RWPE1 (cell line): Measurements from ENCODE around the gene CRNKL1.
A peak's percentile ranks its signal among the peaks of the same experiment; 100 is the strongest.

Experiments
- CTCF ChIA-PET: fragments of 350-600 bp; sonication (Branson Sonifier 250); formaldehyde crosslinking; extraction: SDS; loops from one replicate; lab custom pipeline; 2021; lab: Yijun Ruan, JAX
- POLR2A ChIA-PET: fragments of 400-600 bp; formaldehyde crosslinking; extraction: SDS; loops from one replicate; lab custom pipeline; 2020; ENCODE audit warnings: antibody characterized with exemption; ENCODE audit not compliant: low non-redundant PET; lab: Yijun Ruan, JAX
- DNase-seq: peaks from one replicate; pipeline ENCODE4 v3.0.0; 2012; ENCODE audit warnings: low spot score
- H3K27ac ChIP-seq: fragments of 450-650 bp; 2 replicates; pipeline ENCODE4 v1.5.1; 2017
- TF ChIP-seq, protein P1 (sequence below): fragments of 450-650 bp; conservative IDR thresholded peaks from 2 replicates; pipeline ENCODE4 v1.5.1; 2017; ENCODE audit warnings: low read depth, mild to moderate bottlenecking

CRNKL1 gene

DNA sequence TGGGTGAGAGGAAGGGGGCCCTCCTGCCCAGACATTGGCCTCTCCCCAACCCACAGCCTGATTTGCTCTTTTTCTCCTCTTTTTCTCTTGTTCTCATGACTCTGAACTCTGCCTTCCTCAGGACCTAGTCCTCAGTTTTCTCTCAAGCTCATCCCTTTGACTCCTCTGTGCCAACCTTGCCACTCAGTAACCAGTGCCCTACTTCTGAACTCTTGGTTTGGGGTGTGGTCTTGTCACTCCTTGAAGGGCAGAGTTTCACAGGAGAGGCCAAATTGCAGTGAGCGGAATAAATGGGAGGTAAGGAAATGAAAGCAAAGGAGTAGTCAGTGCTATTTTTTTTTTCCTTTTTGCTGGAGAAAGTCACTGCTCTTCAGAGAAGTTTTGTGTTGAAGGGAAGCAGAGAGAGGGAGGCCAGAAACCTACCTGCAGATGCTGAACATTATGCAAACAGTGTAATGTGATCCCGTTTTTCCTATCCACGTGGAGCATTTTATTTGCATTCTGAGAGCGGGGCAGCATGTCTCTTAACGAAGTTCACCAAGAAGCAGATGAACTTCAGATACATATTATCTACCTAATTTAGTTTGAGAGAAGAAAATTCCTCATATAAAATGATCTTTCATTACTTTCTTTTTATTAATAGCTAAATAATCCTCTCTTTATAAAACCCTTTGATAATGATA is 27.0 kb upstream of the CRNKL1 start:
- H3K27ac ChIP-seq, result no peak overlapping the region
- TF ChIP-seq, protein P1, sequence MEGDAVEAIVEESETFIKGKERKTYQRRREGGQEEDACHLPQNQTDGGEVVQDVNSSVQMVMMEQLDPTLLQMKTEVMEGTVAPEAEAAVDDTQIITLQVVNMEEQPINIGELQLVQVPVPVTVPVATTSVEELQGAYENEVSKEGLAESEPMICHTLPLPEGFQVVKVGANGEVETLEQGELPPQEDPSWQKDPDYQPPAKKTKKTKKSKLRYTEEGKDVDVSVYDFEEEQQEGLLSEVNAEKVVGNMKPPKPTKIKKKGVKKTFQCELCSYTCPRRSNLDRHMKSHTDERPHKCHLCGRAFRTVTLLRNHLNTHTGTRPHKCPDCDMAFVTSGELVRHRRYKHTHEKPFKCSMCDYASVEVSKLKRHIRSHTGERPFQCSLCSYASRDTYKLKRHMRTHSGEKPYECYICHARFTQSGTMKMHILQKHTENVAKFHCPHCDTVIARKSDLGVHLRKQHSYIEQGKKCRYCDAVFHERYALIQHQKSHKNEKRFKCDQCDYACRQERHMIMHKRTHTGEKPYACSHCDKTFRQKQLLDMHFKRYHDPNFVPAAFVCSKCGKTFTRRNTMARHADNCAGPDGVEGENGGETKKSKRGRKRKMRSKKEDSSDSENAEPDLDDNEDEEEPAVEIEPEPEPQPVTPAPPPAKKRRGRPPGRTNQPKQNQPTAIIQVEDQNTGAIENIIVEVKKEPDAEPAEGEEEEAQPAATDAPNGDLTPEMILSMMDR, result no peak
- ChIA-PET CTCF (interaction anchor here (0.6 kb wide), 1 partner anchor 281 kb away, joined by 3 read pairs; no protein-coding TSS in a partner anchor), POLR2A (no interaction called here)
- no peak for DNase-seq

DNA sequence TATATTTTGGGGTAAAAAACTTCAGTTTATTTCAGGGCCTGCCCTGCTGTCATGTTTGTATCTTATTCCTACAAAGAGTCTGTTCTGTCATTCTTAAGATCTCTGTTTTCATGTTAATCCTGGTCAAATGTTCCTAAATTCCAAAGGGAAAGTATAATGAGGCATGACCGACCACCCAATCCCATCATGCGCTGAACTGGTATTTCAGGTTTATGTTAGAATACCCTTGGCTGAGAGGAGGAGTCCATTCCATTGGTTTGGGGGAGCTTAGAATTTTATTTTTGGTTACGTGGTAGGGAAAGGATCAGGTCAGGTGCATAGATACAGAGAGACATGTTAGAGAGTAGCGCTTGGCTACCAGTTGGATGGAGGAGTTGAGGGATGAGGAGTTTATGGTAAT is 25.8 kb upstream of the CRNKL1 start:
- H3K27ac ChIP-seq, result no peak overlapping the region
- POLR2A ChIA-PET, result no interaction called here
- TF ChIP-seq, protein P1, result no peak
- no peak for DNase-seq
- CTCF ChIA-PET, result interaction anchor here (0.6 kb wide), 1 partner anchor 52 kb away, joined by 5 read pairs; no protein-coding TSS in a partner anchor

DNA sequence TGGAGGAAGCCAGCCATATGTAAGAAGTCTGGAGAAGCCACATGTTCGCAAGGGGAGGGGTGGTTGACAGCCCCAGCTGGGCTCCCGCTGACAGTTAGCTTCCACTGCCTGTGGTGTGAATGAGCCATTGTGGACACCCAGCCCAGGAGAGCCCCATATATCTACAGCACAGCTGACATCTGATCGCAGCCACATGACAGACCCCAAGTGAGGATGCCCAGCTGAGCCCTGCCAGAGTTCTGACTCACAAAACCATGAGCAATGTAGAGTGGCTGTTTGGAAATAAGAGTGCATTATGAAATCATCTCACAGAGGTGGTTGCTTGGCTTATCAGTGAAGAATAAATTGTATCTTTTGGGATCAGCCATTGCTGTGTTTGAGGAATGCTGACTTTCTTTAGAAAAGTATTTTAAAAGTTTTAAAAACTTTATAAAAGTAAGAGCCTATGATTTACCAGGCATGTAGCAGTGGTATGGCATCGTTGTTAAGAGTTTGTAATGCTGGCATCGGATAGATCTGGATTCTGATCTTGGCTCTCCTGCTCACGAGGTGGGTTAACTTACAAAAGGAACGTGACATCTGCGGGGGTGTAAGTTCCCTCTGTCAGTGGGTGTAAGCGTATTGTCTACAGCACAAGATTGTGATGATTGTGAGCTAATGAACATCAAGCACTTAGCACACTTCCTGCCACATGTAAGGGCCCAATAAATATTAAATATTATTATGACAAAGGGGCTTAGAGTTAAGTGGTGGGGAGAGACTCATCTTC is 24.2 kb upstream of the CRNKL1 start:
- peak; percentile 13 for DNase-seq
- POLR2A ChIA-PET, result no interaction called here
- CTCF ChIA-PET, result interaction anchor here (0.6 kb wide), 1 partner anchor 142 kb away, joined by 4 read pairs; no protein-coding TSS in a partner anchor

DNA sequence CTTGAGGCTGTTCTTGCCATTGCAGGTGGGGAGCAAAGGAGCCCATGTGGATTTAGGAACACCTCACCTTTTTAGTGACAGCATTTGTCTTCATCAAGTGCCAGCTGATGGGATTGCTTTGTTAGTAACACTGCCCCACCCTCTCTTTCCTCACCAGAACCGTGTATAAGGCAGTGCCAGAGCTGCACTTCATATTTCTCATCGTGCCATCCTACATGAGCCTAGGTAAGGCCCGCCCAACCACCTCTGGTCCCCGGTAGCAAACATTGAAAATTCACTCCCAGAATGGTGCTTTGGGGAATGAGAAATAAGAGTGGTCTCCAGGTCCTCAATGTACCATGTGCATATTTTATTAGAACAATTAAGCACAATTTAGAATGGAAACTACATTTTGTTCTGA is 22.8 kb upstream of the CRNKL1 start:
- ChIA-PET POLR2A (no interaction called here), CTCF (interaction anchor here (0.7 kb wide), 1 partner anchor 782 kb away, joined by 4 read pairs; no protein-coding TSS in a partner anchor)
- no peak for DNase-seq
- TF ChIP-seq, protein P1, result no peak
- no peak overlapping the region for H3K27ac ChIP-seq

More for the DNA sequence above, 24.2 kb upstream of the CRNKL1 start:
- H3K27ac ChIP-seq, result no peak overlapping the region
- TF ChIP-seq, protein P1, result no peak

DNA sequence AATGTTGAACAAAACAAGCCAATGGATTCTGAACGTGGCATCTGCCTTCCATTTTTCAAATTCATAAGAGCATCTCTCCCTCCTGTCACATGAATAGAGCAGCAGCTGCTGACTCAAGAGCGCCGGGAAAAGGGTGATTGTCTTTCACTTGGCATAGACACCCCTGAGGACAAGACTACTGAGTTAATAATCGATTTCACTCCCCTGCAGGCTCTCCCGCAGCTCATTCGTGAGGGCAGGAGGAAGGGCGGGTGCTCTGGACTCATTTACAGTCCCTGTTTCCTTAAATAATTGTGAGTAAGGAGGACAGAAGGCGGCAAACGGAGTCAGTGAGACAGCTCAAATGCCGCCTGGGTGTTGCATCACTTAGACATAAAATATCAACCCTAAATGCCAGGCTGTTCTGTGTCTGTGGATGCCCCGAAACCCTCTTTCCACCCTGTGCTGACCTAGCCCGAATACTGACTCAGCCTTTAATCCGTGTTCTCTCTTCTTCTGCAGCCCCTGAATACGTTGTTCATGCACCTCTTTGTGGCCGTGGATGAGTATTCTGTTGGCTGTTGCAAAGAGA is 21.6 kb upstream of the CRNKL1 start:
- TF ChIP-seq, protein P1, result no peak
- H3K27ac ChIP-seq, result no peak overlapping the region
- no peak for DNase-seq
- CTCF ChIA-PET, result no interaction called here
- POLR2A ChIA-PET, result no interaction called here
